WTC11 (cell line): ENCODE results near the gene TESK2. TPM values are rescaled to one million over a fixed set of nuclear protein-coding genes. Genes with fewer than 3 reads are reported as not detected.

ENCODE experiments used
- ATAC-seq: fragments of 200-7000 bp; cut with Tn5 transposase; 2 replicates; pipeline ENCODE4 v1.10.0; 2021; ENCODE audit warnings: mild to moderate bottlenecking, moderate library complexity
- CTCF ChIA-PET: fragments of 300-600 bp; sonication (Branson Sonifier 250); formaldehyde crosslinking; loops from one replicate; lab custom pipeline; 2021; ENCODE audit warnings: antibody characterized with exemption; lab: Charles Lee
- POLR2A ChIA-PET: fragments of 350-600 bp; sonication (Branson Sonifier 250); formaldehyde crosslinking; loops from one replicate; lab custom pipeline; 2021; ENCODE audit warnings: antibody characterized with exemption; lab: Charles Lee
- DNase-seq: peaks from one replicate; pipeline ENCODE4 v3.0.0; 2021; ENCODE audit warnings: low spot score
- H3K27ac Mint-ChIP-seq: 2 replicates; pipeline ENCODE4 v1.8.0; 2021; ENCODE audit warnings: mixed read lengths
- H3K27me3 Mint-ChIP-seq: 2 replicates; pipeline ENCODE4 v1.8.0; 2021; ENCODE audit warnings: low read depth, mild to moderate bottlenecking, moderate library complexity, mixed read lengths
- H3K36me3 Mint-ChIP-seq: 2 replicates; pipeline ENCODE4 v1.8.0; 2021; ENCODE audit warnings: mixed read lengths
- H3K4me1 Mint-ChIP-seq: 2 replicates; pipeline ENCODE4 v1.8.0; 2022; ENCODE audit warnings: mixed read lengths
- H3K4me3 Mint-ChIP-seq: 2 replicates; pipeline ENCODE4 v1.8.0; 2021; ENCODE audit warnings: mild to moderate bottlenecking, moderate library complexity, mixed read lengths
- H3K9me3 Mint-ChIP-seq: 2 replicates; pipeline ENCODE4 v1.8.0; 2021; ENCODE audit warnings: mixed read lengths
- FOXK1 ChIP-seq: sonication (generic); formaldehyde crosslinking; IDR thresholded peaks from 2 replicates; pipeline ENCODE4 v1.8.0; 2022; ENCODE audit warnings: mild to moderate bottlenecking, moderate library complexity, missing genetic modification reagents
- GABPB1 ChIP-seq: sonication (generic); formaldehyde crosslinking; IDR thresholded peaks from 2 replicates; pipeline ENCODE4 v1.8.1; 2023; ENCODE audit warnings: mild to moderate bottlenecking, missing genetic modification reagents
- GRHL2 ChIP-seq: fragments of 250-450 bp; sonication (Bioruptor Pico); IDR thresholded peaks from 2 replicates; pipeline ENCODE4 v1.8.0; 2022; ENCODE audit warnings: mild to moderate bottlenecking, moderate library complexity; ENCODE audit not compliant: insufficient replicate concordance, severe bottlenecking
- GTF2I ChIP-seq: fragments of 250-450 bp; sonication (Bioruptor Pico); conservative IDR thresholded peaks from 2 replicates; pipeline ENCODE4 v1.4.0; 2021; ENCODE audit warnings: mild to moderate bottlenecking
- JAZF1 ChIP-seq: fragments of 250-450 bp; sonication (Bioruptor Pico); IDR thresholded peaks from 2 replicates; pipeline ENCODE4 v1.9.0; 2021; ENCODE audit warnings: moderate library complexity, mild to moderate bottlenecking, inconsistent platforms
- OVOL2 ChIP-seq: fragments of 250-450 bp; sonication (Bioruptor Pico); IDR thresholded peaks from 2 replicates; pipeline ENCODE4 v1.9.0; 2021; ENCODE audit warnings: mild to moderate bottlenecking, borderline replicate concordance
- SMAD4 ChIP-seq: sonication (generic); formaldehyde crosslinking; IDR thresholded peaks from 2 replicates; pipeline ENCODE4 v1.8.0; 2022; ENCODE audit warnings: mild to moderate bottlenecking, missing genetic modification reagents
- SP1 ChIP-seq: sonication (generic); formaldehyde crosslinking; conservative IDR thresholded peaks from 2 replicates; pipeline ENCODE4 v1.8.1; 2022; ENCODE audit warnings: missing genetic modification reagents
- TCF7 ChIP-seq: sonication (generic); formaldehyde crosslinking; IDR thresholded peaks from 2 replicates; pipeline ENCODE4 v1.8.0; 2022; ENCODE audit warnings: mild to moderate bottlenecking, low read depth, missing genetic modification reagents, moderate library complexity
- ZBTB21 ChIP-seq: sonication (generic); formaldehyde crosslinking; IDR thresholded peaks from 2 replicates; pipeline ENCODE4 v1.8.1; 2023; ENCODE audit warnings: mild to moderate bottlenecking, missing genetic modification reagents, borderline replicate concordance
- ZNF263 ChIP-seq: sonication (generic); formaldehyde crosslinking; IDR thresholded peaks from 2 replicates; pipeline ENCODE4 v1.8.1; 2022; ENCODE audit warnings: low read depth, mild to moderate bottlenecking, moderate library complexity, missing genetic modification reagents
- ZNF416 ChIP-seq: fragments of 250-450 bp; sonication (Bioruptor Pico); IDR thresholded peaks from 2 replicates; pipeline ENCODE4 v1.9.0; 2021; ENCODE audit warnings: mild to moderate bottlenecking, inconsistent platforms
- total RNA-seq: library from RNA; stranded (reverse); gene quantifications from 3 replicates; pipeline ENCODE4 v1.2.3, GENCODE V29; 2021
- TF ChIP-seq, protein P1 (sequence below): sonication (generic); formaldehyde crosslinking; IDR thresholded peaks from 2 replicates; pipeline ENCODE4 v1.8.0; 2022; ENCODE audit warnings: missing genetic modification reagents
- TF ChIP-seq, protein P2 (sequence below): sonication (generic); formaldehyde crosslinking; IDR thresholded peaks from 2 replicates; pipeline ENCODE4 v1.8.0; 2022; ENCODE audit warnings: mild to moderate bottlenecking, missing genetic modification reagents
- TF ChIP-seq, protein P3 (sequence below): sonication (generic); formaldehyde crosslinking; IDR thresholded peaks from 2 replicates; pipeline ENCODE4 v1.8.0; 2023; ENCODE audit warnings: mild to moderate bottlenecking, missing genetic modification reagents
- TF ChIP-seq, protein P4 (sequence below): fragments of 250-450 bp; sonication (Bioruptor Pico); IDR thresholded peaks from 2 replicates; pipeline ENCODE4 v1.9.0; 2021; ENCODE audit warnings: moderate library complexity, mild to moderate bottlenecking, inconsistent platforms, borderline replicate concordance

Gene TESK2
- total RNA-seq, 1 experiment from 2014 or later, result 13.3 TPM

DNA sequence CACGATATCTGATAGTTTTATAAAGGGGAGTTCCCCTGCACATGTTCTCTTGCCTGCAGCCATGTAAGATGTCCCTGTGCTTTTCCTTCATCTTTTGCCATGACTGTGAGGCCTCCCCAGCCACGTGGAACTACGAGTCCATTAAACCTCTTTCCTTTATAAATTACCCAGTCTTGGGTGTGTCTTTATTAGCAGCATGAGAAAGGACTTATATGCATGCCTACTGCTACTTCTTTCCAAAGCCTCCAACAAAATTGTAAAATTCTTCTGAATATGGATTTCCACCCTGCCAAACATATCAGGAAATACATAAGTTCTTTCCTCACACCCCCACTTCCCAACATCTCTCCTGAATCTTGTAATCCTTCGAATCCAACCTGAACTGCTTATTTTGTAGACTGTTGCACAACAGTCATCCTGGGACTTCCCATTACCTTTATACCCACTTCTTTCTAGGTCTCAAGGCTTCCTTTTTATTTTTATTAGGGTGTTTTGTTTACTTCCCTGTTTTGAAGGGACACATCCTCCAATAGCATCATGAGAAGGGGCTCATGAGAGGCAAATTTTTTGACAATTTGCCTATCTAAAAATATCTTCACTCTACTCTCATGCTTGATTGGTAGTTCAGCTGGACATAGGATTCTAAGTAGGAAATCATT lies 83.2 kb downstream of the TESK2 start:
- Mint-ChIP-seq H3K4me1 (no peaks in the 10 kb centered on the region), H3K27me3 (no peaks in the 10 kb centered on the region), H3K4me3 (no peak overlapping the region), H3K36me3 (no peaks in the 10 kb centered on the region), H3K9me3 (no peaks in the 10 kb centered on the region), H3K27ac (no peak overlapping the region)
- POLR2A ChIA-PET, result no interaction called here
- ATAC-seq (no peak), DNase-seq (no peak)
- no peak for TF ChIP-seq ZNF416 (CRISPR knock-in tag)
- no peak for TF ChIP-seq SMAD4 (CRISPR knock-in tag)
- no peak for TF ChIP-seq JAZF1
- TF ChIP-seq, protein P1, sequence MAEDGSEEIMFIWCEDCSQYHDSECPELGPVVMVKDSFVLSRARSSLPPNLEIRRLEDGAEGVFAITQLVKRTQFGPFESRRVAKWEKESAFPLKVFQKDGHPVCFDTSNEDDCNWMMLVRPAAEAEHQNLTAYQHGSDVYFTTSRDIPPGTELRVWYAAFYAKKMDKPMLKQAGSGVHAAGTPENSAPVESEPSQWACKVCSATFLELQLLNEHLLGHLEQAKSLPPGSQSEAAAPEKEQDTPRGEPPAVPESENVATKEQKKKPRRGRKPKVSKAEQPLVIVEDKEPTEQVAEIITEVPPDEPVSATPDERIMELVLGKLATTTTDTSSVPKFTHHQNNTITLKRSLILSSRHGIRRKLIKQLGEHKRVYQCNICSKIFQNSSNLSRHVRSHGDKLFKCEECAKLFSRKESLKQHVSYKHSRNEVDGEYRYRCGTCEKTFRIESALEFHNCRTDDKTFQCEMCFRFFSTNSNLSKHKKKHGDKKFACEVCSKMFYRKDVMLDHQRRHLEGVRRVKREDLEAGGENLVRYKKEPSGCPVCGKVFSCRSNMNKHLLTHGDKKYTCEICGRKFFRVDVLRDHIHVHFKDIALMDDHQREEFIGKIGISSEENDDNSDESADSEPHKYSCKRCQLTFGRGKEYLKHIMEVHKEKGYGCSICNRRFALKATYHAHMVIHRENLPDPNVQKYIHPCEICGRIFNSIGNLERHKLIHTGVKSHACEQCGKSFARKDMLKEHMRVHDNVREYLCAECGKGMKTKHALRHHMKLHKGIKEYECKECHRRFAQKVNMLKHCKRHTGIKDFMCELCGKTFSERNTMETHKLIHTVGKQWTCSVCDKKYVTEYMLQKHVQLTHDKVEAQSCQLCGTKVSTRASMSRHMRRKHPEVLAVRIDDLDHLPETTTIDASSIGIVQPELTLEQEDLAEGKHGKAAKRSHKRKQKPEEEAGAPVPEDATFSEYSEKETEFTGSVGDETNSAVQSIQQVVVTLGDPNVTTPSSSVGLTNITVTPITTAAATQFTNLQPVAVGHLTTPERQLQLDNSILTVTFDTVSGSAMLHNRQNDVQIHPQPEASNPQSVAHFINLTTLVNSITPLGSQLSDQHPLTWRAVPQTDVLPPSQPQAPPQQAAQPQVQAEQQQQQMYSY, result no peak
- TF ChIP-seq SP1, result no peak
- no peak for TF ChIP-seq GABPB1 (CRISPR knock-in tag)
- no peak for TF ChIP-seq ZBTB21 (CRISPR knock-in tag)
- TF ChIP-seq, protein P2, sequence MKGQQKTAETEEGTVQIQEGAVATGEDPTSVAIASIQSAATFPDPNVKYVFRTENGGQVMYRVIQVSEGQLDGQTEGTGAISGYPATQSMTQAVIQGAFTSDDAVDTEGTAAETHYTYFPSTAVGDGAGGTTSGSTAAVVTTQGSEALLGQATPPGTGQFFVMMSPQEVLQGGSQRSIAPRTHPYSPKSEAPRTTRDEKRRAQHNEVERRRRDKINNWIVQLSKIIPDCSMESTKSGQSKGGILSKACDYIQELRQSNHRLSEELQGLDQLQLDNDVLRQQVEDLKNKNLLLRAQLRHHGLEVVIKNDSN (CRISPR knock-in tag), result no peak
- TF ChIP-seq ZNF263 (CRISPR knock-in tag), result no peak
- TF ChIP-seq, all 79 proteins: peak for 0
- CTCF ChIA-PET, result no interaction called here

DNA sequence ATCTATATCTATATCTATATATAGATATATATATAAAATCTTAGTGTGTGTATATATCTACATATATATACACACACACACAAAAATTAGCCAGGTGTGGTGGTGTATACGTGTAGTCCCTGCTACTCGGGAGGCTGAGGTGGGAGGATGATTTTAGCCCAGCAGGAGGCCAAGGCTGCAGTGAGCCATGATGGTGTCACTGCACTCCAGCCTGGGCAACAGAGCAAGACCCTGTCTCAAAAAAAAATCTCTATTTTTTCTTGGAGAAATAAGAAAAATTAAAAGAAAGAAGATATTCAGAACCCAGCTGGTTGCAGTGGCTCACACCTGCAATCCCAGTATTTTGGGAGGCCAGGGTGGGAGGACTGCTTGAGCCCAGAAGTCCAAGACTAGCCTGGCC lies 85.3 kb downstream of the TESK2 start:
- DNase-seq, result no peak
- H3K27me3 Mint-ChIP-seq, result no peaks in the 10 kb centered on the region
- no peaks in the 10 kb centered on the region for H3K36me3 Mint-ChIP-seq
- ChIA-PET POLR2A (no interaction called here), CTCF (no interaction called here)
- H3K4me1 Mint-ChIP-seq, result no peaks in the 10 kb centered on the region
- ATAC-seq, result no peak
- TF ChIP-seq TCF7 (CRISPR knock-in tag) (no peak), JAZF1 (no peak), GRHL2 (CRISPR knock-in tag) (no peak), GTF2I (CRISPR knock-in tag) (no peak), OVOL2 (no peak), FOXK1 (CRISPR knock-in tag) (no peak)
- TF ChIP-seq, protein P3, sequence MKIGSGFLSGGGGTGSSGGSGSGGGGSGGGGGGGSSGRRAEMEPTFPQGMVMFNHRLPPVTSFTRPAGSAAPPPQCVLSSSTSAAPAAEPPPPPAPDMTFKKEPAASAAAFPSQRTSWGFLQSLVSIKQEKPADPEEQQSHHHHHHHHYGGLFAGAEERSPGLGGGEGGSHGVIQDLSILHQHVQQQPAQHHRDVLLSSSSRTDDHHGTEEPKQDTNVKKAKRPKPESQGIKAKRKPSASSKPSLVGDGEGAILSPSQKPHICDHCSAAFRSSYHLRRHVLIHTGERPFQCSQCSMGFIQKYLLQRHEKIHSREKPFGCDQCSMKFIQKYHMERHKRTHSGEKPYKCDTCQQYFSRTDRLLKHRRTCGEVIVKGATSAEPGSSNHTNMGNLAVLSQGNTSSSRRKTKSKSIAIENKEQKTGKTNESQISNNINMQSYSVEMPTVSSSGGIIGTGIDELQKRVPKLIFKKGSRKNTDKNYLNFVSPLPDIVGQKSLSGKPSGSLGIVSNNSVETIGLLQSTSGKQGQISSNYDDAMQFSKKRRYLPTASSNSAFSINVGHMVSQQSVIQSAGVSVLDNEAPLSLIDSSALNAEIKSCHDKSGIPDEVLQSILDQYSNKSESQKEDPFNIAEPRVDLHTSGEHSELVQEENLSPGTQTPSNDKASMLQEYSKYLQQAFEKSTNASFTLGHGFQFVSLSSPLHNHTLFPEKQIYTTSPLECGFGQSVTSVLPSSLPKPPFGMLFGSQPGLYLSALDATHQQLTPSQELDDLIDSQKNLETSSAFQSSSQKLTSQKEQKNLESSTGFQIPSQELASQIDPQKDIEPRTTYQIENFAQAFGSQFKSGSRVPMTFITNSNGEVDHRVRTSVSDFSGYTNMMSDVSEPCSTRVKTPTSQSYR (CRISPR knock-in tag), result no peak
- TF ChIP-seq, protein P4, sequence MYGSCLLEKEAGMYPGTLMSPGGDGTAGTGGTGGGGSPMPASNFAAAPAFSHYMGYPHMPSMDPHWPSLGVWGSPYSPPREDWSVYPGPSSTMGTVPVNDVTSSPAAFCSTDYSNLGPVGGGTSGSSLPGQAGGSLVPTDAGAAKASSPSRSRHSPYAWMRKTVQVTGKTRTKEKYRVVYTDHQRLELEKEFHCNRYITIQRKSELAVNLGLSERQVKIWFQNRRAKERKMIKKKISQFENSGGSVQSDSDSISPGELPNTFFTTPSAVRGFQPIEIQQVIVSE (CRISPR knock-in tag), result no peak
- no peak overlapping the region for H3K27ac Mint-ChIP-seq
- H3K4me3 Mint-ChIP-seq, result no peak overlapping the region
- H3K9me3 Mint-ChIP-seq, result no peaks in the 10 kb centered on the region
